Measurements from ENCODE around the gene AKNAD1. TPM values are rescaled to one million over a fixed set of nuclear protein-coding genes. Genes with fewer than 3 reads are reported as not detected.

AKNAD1 gene
- total and polyA plus RNA-seq, 2 of the 4 experiments (the other 2 are of a cell fraction): 0.07 to 0.18 TPM

GRCh38 chr1:108901106-108901505 lies 44.2 kb upstream of the AKNAD1 start:
- H3K4me1 ChIP-seq (ENCODE audit: control insufficient read depth, insufficient read depth, low read length): peaks cover 3% of the 10 kb centered on the region
- H3K4ac ChIP-seq (ENCODE audit: low read depth, low read length): no peak overlapping the region
- intact Hi-C loops (cut with micrococcal nuclease): loop anchor here (2.0 kb wide), 1 partner anchor 258 kb away; no protein-coding TSS in a partner anchor
- no peak overlapping the region for H2AK9ac ChIP-seq (replicated peaks; ENCODE audit: low read depth, low read length, poor library complexity)
- H3K14ac ChIP-seq (replicated peaks; ENCODE audit: low read depth, low read length): no peak overlapping the region
- H2BK5ac ChIP-seq (ENCODE audit: low read depth, low read length, poor library complexity, severe bottlenecking): no peak overlapping the region
- H3K23ac ChIP-seq (ENCODE audit: low read depth, low read length): no peak overlapping the region
- H3K9me3 ChIP-seq (ENCODE audit: control insufficient read depth, insufficient read depth, low read length): no peaks in the 10 kb centered on the region
- TF ChIP-seq NFE2L2 (IDR thresholded peaks at IDR 0.05; ENCODE audit: low read depth, low read length): no peak
- TF ChIP-seq RFX5 (IDR thresholded peaks at IDR 0.05; ENCODE audit: low read depth, low read length): no peak
- TF ChIP-seq RAD21 (IDR thresholded peaks at IDR 0.05; ENCODE audit: low read length): no peak
- TF ChIP-seq MXI1 (IDR thresholded peaks at IDR 0.05; ENCODE audit: borderline replicate concordance, low read depth, low read length): no peak
- TF ChIP-seq ELK1 (IDR thresholded peaks at IDR 0.05; ENCODE audit: borderline replicate concordance, low read depth, low read length): no peak
- dilution Hi-C loops (cut with HindIII; ENCODE audit: low sequenced_read_pairs, unreplicated experiment): no loop called here
- H3K27ac ChIP-seq (ENCODE audit: insufficient read depth, low read length): no peak overlapping the region
- in situ Hi-C loops (cut with MboI; ENCODE audit: low sequenced_read_pairs): loop anchor here (10.0 kb wide), 1 partner anchor 386 kb away; no protein-coding TSS in a partner anchor
- peaks cover 0 to 8% of the 10 kb centered on the region in 2 experiments; a peak in 3 of 4 replicates for H3K79me1 ChIP-seq (ENCODE audit: low read depth in 1 of 2, low read length in 2 of 2)
- H2BK120ac ChIP-seq (ENCODE audit: low read depth, low read length): no peak overlapping the region
- POLR2A ChIA-PET (ENCODE audit: unreplicated experiment): no interaction called here
- H2BK15ac ChIP-seq (ENCODE audit: low read depth, low read length): no peak overlapping the region
- no peaks in the 10 kb centered on the region; the same call in 1 of the 2 replicates for H4K20me1 ChIP-seq (ENCODE audit: insufficient read depth, low read length)
- CTCF ChIA-PET: interaction anchor here (1.0 to 1.2 kb wide), 2 partner anchors 73 to 388 kb away, joined by 3 to 5 read pairs; no protein-coding TSS in a partner anchor
- no peak overlapping the region for H2AFZ ChIP-seq (replicated peaks; ENCODE audit: low read length, poor library complexity)
- no peaks in the 10 kb centered on the region for H3K27me3 ChIP-seq (ENCODE audit: control insufficient read depth, insufficient read depth, low read length)
- H3K56ac ChIP-seq (ENCODE audit: extremely low read depth, insufficient read depth, low read length): no peak overlapping the region
- BruUV-seq (replicated peaks): no TSS peak
- H3K9me1 ChIP-seq (ENCODE audit: insufficient read depth, low read length): no peaks in the 10 kb centered on the region
- no peak for DNase-seq
- ATAC-seq (ENCODE audit: low read depth): no peak
- no peak overlapping the region for H3K18ac ChIP-seq (ENCODE audit: low read depth, low read length)
- no peak overlapping the region for H4K8ac ChIP-seq (ENCODE audit: low read depth in 2 of 2, low read length in 2 of 2)
- no peak overlapping the region for H4K91ac ChIP-seq (ENCODE audit: insufficient read depth, low read depth, low read length)
- no peak overlapping the region for H2BK20ac ChIP-seq (ENCODE audit: low read depth, low read length)
- no peak overlapping the region for H3K9ac ChIP-seq (ENCODE audit: low read depth, low read length)
- no peak overlapping the region for H4K5ac ChIP-seq (ENCODE audit: low read depth, low read length)
- no peaks in the 10 kb centered on the region for H3K36me3 ChIP-seq (ENCODE audit: control insufficient read depth, insufficient read depth, low read length)
- H2AK5ac ChIP-seq (ENCODE audit: low read depth, low read length): no peak overlapping the region
- no peak overlapping the region for H3K4me2 ChIP-seq (ENCODE audit: low read depth, low read length)
- no CpG with 5 or more reads among the region's 3 CpGs for WGBS, 2 experiments (ENCODE audit: extremely low coverage in 2 of 2, insufficient read length in 1 of 2)
- no peak overlapping the region for H3K4me3 ChIP-seq (ENCODE audit: insufficient read depth, low read depth, low read length)

All from IMR-90 (cell line).